IMR-90 (cell line): ENCODE measurements around the gene GGA2. TPM values are rescaled to one million over a fixed set of nuclear protein-coding genes. Genes with fewer than 3 reads are reported as not detected.

ENCODE experiments used
- ATAC-seq: fragments of 200-7000 bp; cut with Tn5 transposase; 2 replicates; pipeline ENCODE4 v1.9.1; 2020; ENCODE audit warnings: low read depth, mild to moderate bottlenecking, moderate library complexity
- BruUV-seq: library from RNA; stranded (reverse); fragments of 400-500 nt; replicated peaks from 2 replicates; lab custom pipeline; 2021; lab: Mats Ljungman, UMichigan
- CTCF ChIA-PET: fragments of 300-600 bp; formaldehyde crosslinking; extraction: SDS; loops from one replicate; lab custom pipeline; 2021; ENCODE audit warnings: antibody characterized with exemption; lab: Yijun Ruan, JAX
- POLR2A ChIA-PET: fragments of 300-600 bp; sonication (Branson Sonifier 250); formaldehyde crosslinking; loops from one replicate; lab custom pipeline; 2022; ENCODE audit warnings: antibody characterized with exemption; ENCODE audit not compliant: unreplicated experiment; lab: Charles Lee
- DNase-seq: peaks from one replicate; pipeline ENCODE4 v3.0.0; 2013
- H2AFZ ChIP-seq: replicated peaks from 2 replicates; pipeline ENCODE3; 2013; ENCODE audit warnings: low read length, mild to moderate bottlenecking; ENCODE audit not compliant: poor library complexity
- H2AK5ac ChIP-seq: 2 replicates; pipeline ENCODE4 v1.6.1; 2013; ENCODE audit warnings: low read depth, low read length, inconsistent platforms
- H2AK9ac ChIP-seq: replicated peaks from 2 replicates; pipeline ENCODE3; 2013; ENCODE audit warnings: mild to moderate bottlenecking, low read depth, low read length, moderate library complexity; ENCODE audit not compliant: poor library complexity
- H2BK120ac ChIP-seq: 2 replicates; pipeline ENCODE4 v1.6.1; 2013; ENCODE audit warnings: low read depth, low read length, inconsistent platforms
- H2BK15ac ChIP-seq: 3 replicates; pipeline ENCODE4 v1.6.1; 2013; ENCODE audit warnings: low read depth, low read length, inconsistent platforms
- H2BK20ac ChIP-seq: 2 replicates; pipeline ENCODE4 v1.6.1; 2013; ENCODE audit warnings: low read depth, mild to moderate bottlenecking, inconsistent platforms, low read length, moderate library complexity
- H2BK5ac ChIP-seq: 2 replicates; pipeline ENCODE4 v1.6.1; 2013; ENCODE audit warnings: mild to moderate bottlenecking, low read depth, low read length, inconsistent platforms; ENCODE audit not compliant: poor library complexity, severe bottlenecking
- H3K14ac ChIP-seq: replicated peaks from 2 replicates; pipeline ENCODE4 v1.6.1; 2013; ENCODE audit warnings: low read depth, low read length, inconsistent platforms
- H3K18ac ChIP-seq: 2 replicates; pipeline ENCODE4 v1.6.1; 2013; ENCODE audit warnings: low read depth, low read length, control low read depth
- H3K23ac ChIP-seq: 2 replicates; pipeline ENCODE4 v1.6.1; 2013; ENCODE audit warnings: low read depth, low read length, inconsistent platforms
- H3K27ac ChIP-seq: 2 replicates; pipeline ENCODE4 v1.5.1; 2013; ENCODE audit warnings: mild to moderate bottlenecking, control low read depth, low read length; ENCODE audit not compliant: insufficient read depth
- H3K27me3 ChIP-seq: 2 replicates; pipeline ENCODE4 v1.6.1; 2013; ENCODE audit warnings: low read length; ENCODE audit not compliant: control insufficient read depth, insufficient read depth
- H3K36me3 ChIP-seq: 2 replicates; pipeline ENCODE4 v1.6.1; 2013; ENCODE audit warnings: low read length, mixed read lengths; ENCODE audit not compliant: control insufficient read depth, insufficient read depth
- H3K4ac ChIP-seq: 2 replicates; pipeline ENCODE4 v1.6.1; 2013; ENCODE audit warnings: low read depth, low read length, inconsistent platforms
- H3K4me1 ChIP-seq: 2 replicates; pipeline ENCODE4 v1.6.1; 2013; ENCODE audit warnings: low read length, mixed read lengths; ENCODE audit not compliant: control insufficient read depth, insufficient read depth
- H3K4me2 ChIP-seq: 2 replicates; pipeline ENCODE4 v1.6.1; 2013; ENCODE audit warnings: low read depth, mild to moderate bottlenecking, control low read depth, low read length, moderate library complexity
- H3K4me3 ChIP-seq: 2 replicates; pipeline ENCODE4 v1.5.1; 2013; ENCODE audit warnings: low read depth, mild to moderate bottlenecking, control low read depth, low read length, moderate library complexity; ENCODE audit not compliant: insufficient read depth
- H3K56ac ChIP-seq: 2 replicates; pipeline ENCODE4 v1.6.1; 2013; ENCODE audit warnings: low read length, inconsistent platforms; ENCODE audit not compliant: insufficient read depth; ENCODE audit errors: extremely low read depth
- H3K79me1 ChIP-seq, 2 experiments: 2 replicates each; pipeline ENCODE4 v1.6.1; 2013; ENCODE audit warnings: low read length in 2 of 2, inconsistent platforms in 1 of 2, low read depth in 1 of 2
- H3K9ac ChIP-seq: 2 replicates; pipeline ENCODE4 v1.6.1; 2013; ENCODE audit warnings: low read depth, low read length, control low read depth
- H3K9me1 ChIP-seq: 2 replicates; pipeline ENCODE4 v1.6.1; 2013; ENCODE audit warnings: low read length, inconsistent platforms; ENCODE audit not compliant: insufficient read depth
- H3K9me3 ChIP-seq: 2 replicates; pipeline ENCODE4 v1.6.1; 2013; ENCODE audit warnings: low read length; ENCODE audit not compliant: control insufficient read depth, insufficient read depth
- H4K20me1 ChIP-seq: 2 replicates; pipeline ENCODE4 v1.6.1; 2013; ENCODE audit warnings: low read length, inconsistent platforms; ENCODE audit not compliant: insufficient read depth
- H4K5ac ChIP-seq: 2 replicates; pipeline ENCODE4 v1.6.1; 2013; ENCODE audit warnings: mild to moderate bottlenecking, low read depth, low read length, control low read depth
- H4K8ac ChIP-seq, 2 experiments: 2 replicates each; pipeline ENCODE4 v1.6.1; 2013; ENCODE audit warnings: low read depth in 2 of 2, low read length in 2 of 2, control low read depth in 1 of 2, inconsistent platforms in 1 of 2
- H4K91ac ChIP-seq: 2 replicates; pipeline ENCODE4 v1.6.1; 2013; ENCODE audit warnings: low read depth, low read length, inconsistent platforms; ENCODE audit not compliant: insufficient read depth
- BHLHE40 ChIP-seq: fragments of 150-350 bp; IDR thresholded peaks from 2 replicates; pipeline ENCODE4 v1.6.1; 2016; ENCODE audit warnings: mild to moderate bottlenecking, low read depth, low read length
- CEBPB ChIP-seq: IDR thresholded peaks from 2 replicates; pipeline ENCODE4 v1.6.1; 2012; ENCODE audit warnings: low read depth, low read length, improper control_type of control experiment
- CHD1 ChIP-seq: IDR thresholded peaks from 2 replicates; pipeline ENCODE4 v1.6.1; 2012; ENCODE audit warnings: low read depth, low read length, improper control_type of control experiment
- CTCF ChIP-seq: conservative IDR thresholded peaks from 2 replicates; pipeline ENCODE4 v1.5.1; 2012; ENCODE audit warnings: mild to moderate bottlenecking, low read depth, low read length, improper control_type of control experiment
- ELK1 ChIP-seq: fragments of 150-350 bp; IDR thresholded peaks from 2 replicates; pipeline ENCODE4 v1.6.1; 2016; ENCODE audit warnings: low read depth, mild to moderate bottlenecking, low read length, moderate library complexity, borderline replicate concordance
- FOS ChIP-seq: fragments of 150-350 bp; IDR thresholded peaks from 2 replicates; pipeline ENCODE4 v1.6.1; 2016; ENCODE audit warnings: low read depth, low read length
- MXI1 ChIP-seq: IDR thresholded peaks from 2 replicates; pipeline ENCODE4 v1.6.1; 2012; ENCODE audit warnings: low read depth, mild to moderate bottlenecking, low read length, moderate library complexity, borderline replicate concordance
- POLR2A ChIP-seq: IDR thresholded peaks from 2 replicates; pipeline ENCODE4 v1.6.1; 2012; ENCODE audit warnings: mild to moderate bottlenecking, low read depth, low read length
- RFX5 ChIP-seq: IDR thresholded peaks from 2 replicates; pipeline ENCODE4 v1.8.0; 2012; ENCODE audit warnings: low read depth, mild to moderate bottlenecking, low read length, moderate library complexity
- SMC3 ChIP-seq: fragments of 150-350 bp; IDR thresholded peaks from 2 replicates; pipeline ENCODE4 v1.6.1; 2016; ENCODE audit warnings: low read depth, mild to moderate bottlenecking, antibody characterized with exemption, low read length, moderate library complexity
- USF2 ChIP-seq: fragments of 150-350 bp; IDR thresholded peaks from 2 replicates; pipeline ENCODE4 v1.6.1; 2017; ENCODE audit warnings: mild to moderate bottlenecking, antibody characterized with exemption, low read length, low read depth
- WGBS, 2 experiments: methylation state at CpG; one replicate each; pipeline versions ENCODE4 v1.1.5 to v1.1.7; 2013; ENCODE audit warnings: missing lambda C conversion rate in 2 of 2; ENCODE audit not compliant: insufficient read length in 1 of 2; ENCODE audit errors: extremely low coverage in 2 of 2; 5-methylcytosine and 5-hydroxymethylcytosine counted together
- dilution Hi-C: fragments of 300-500 bp; cut with HindIII; formaldehyde crosslinking; loops from one replicate; pipeline ENCODE4 v1.14.3; 2018; ENCODE audit warnings: low sequenced_read_pairs; ENCODE audit not compliant: unreplicated experiment
- in situ Hi-C: fragments of 300-500 bp; cut with MboI; formaldehyde crosslinking; loops from 3 replicates; pipeline ENCODE4 v1.14.3; 2019; ENCODE audit warnings: low sequenced_read_pairs, inconsistent platforms, mixed read lengths
- intact Hi-C: fragments of 100-400 bp; cut with micrococcal nuclease; formaldehyde crosslinking; loops from 2 replicates; pipeline ENCODE4 v1.10.0; 2022
- polyA plus RNA-seq, 3 experiments: library from polyadenylated mRNA; depleted of rRNA; stranded (reverse); fragments of >200 nt; gene quantifications; 2 replicates each; pipeline ENCODE4 v1.2.3, GENCODE V29; 2012; ENCODE audit warnings: low replicate concordance in 1 of 3
- total RNA-seq: library from RNA; depleted of rRNA; stranded (reverse); fragments of >200 nt; gene quantifications from 2 replicates; pipeline ENCODE4 v1.2.3, GENCODE V29; 2012

GGA2 gene
- total and polyA plus RNA-seq, 2 of the 4 experiments (the other 2 are of a cell fraction), result 16.5 to 30.1 TPM

- no peaks in the 10 kb centered on the region for H3K4me1 ChIP-seq
- H3K36me3 ChIP-seq, result peaks cover 40% of the 10 kb centered on the region
- dilution Hi-C loops (no loop called here), intact Hi-C loops (no loop called here), in situ Hi-C loops (loop anchor here (5.0 kb wide), 1 partner anchor 52 kb away; no protein-coding TSS in a partner anchor)
- ATAC-seq (no peak), DNase-seq (no peak)
- WGBS, 2 experiments, result no CpG with 5 or more reads among the region's 4 CpGs
- 0 out of 2 replicates have a peak, but pooled peaks cover 7% of the 10 kb centered on the region for H3K9me1 ChIP-seq
- no peak overlapping the region for H2BK20ac ChIP-seq
- no peak overlapping the region for H3K9ac ChIP-seq
- H3K9me3 ChIP-seq, result no peaks in the 10 kb centered on the region
- H3K4me3 ChIP-seq, result no peak overlapping the region
- H3K79me1 ChIP-seq, result 0 out of 4 replicates have a peak, but pooled peaks cover 0 to 2% of the 10 kb centered on the region in 2 experiments
- H2BK5ac ChIP-seq, result no peak overlapping the region
- no peak overlapping the region for H2AFZ ChIP-seq
- no peak overlapping the region for H3K56ac ChIP-seq
- H3K4ac ChIP-seq, result no peak overlapping the region
- H2AK5ac ChIP-seq, result no peak overlapping the region
- no peak overlapping the region for H3K18ac ChIP-seq
- no peaks in the 10 kb centered on the region for H3K27me3 ChIP-seq
- no peaks in the 10 kb centered on the region for H4K20me1 ChIP-seq
- no peak overlapping the region for H2BK15ac ChIP-seq
- ChIA-PET CTCF (interaction anchor here (0.6 kb wide), 1 partner anchor 37 kb away, joined by 3 read pairs; the partner anchor contains the start of gene EARS2), POLR2A (no interaction called here)
- TF ChIP-seq CHD1 (no peak), ELK1 (no peak), CEBPB (no peak), MXI1 (no peak), POLR2A (no peak), CTCF (no peak), USF2 (no peak), FOS (no peak), BHLHE40 (no peak), RFX5 (no peak), SMC3 (no peak)
- no peak overlapping the region for H3K27ac ChIP-seq
- H3K23ac ChIP-seq, result no peak overlapping the region
- H4K5ac ChIP-seq, result no peak overlapping the region
- H4K91ac ChIP-seq, result no peak overlapping the region
- no peak overlapping the region for H3K14ac ChIP-seq
- H2BK120ac ChIP-seq, result no peak overlapping the region
- BruUV-seq, result no TSS peak
- no peak overlapping the region for H4K8ac ChIP-seq
- no peak overlapping the region for H3K4me2 ChIP-seq
- no peak overlapping the region for H2AK9ac ChIP-seq
Measured at GRCh38 chr16:23520500-23520899, 10.2 kb upstream of the GGA2 start.
